Suppressor macrophage treated with lipopolysaccharide for 4 hours (primary cell): ENCODE data around the gene ATG2B.
A peak's percentile ranks its signal among the peaks of the same experiment; 100 is the strongest.

ENCODE experiments used
- DNase-seq: peaks from one replicate; pipeline ENCODE4 v3.0.0-alpha.2; 2020

Gene ATG2B

GRCh38 chr14:96362965-96363750 is at the start of gene ATG2B, which contains the start of gene GSKIP:
Gene ATG2B, minus strand, starts transcription at chr14:96363341. Its CDS starts 365 bp downstream, at chr14:96362976.
Gene GSKIP, plus strand, starts transcription at chr14:96363526. Its CDS starts 18,722 bp downstream, at chr14:96382248.
- DNase-seq: peak; percentile 98

- DNase-seq: no peak
These were observed 47.0 kb upstream of the ATG2B start for GRCh38 chr14:96410119-96410518.

GRCh38 chr14:96409701-96410100 is 46.6 kb upstream of the ATG2B start:
- no peak for DNase-seq

- no peak for DNase-seq
These were observed 45.5 kb upstream of the ATG2B start for GRCh38 chr14:96408608-96409007.

- DNase-seq: no peak
These were observed 44.9 kb upstream of the ATG2B start for GRCh38 chr14:96407935-96408570.

GRCh38 chr14:96405677-96406076 is 42.5 kb upstream of the ATG2B start:
- DNase-seq: no peak

- DNase-seq: no peak
These were observed 40.3 kb upstream of the ATG2B start for GRCh38 chr14:96403409-96403808.

GRCh38 chr14:96400495-96400894 is 37.4 kb upstream of the ATG2B start:
- DNase-seq: no peak

- DNase-seq: no peak
These were observed 36.3 kb upstream of the ATG2B start for GRCh38 chr14:96399405-96399804.

- no peak for DNase-seq
These were observed 35.8 kb upstream of the ATG2B start for GRCh38 chr14:96398921-96399320.

- no peak for DNase-seq
These were observed 35.3 kb upstream of the ATG2B start for GRCh38 chr14:96398432-96398831.

- DNase-seq: no peak
These were observed 31.1 kb upstream of the ATG2B start for GRCh38 chr14:96394047-96394815.

GRCh38 chr14:96393071-96393691 is 30.0 kb upstream of the ATG2B start:
- no peak for DNase-seq

- peak; percentile 99 for DNase-seq
These were observed 28.4 kb upstream of the ATG2B start for GRCh38 chr14:96391293-96392118.

- no peak for DNase-seq
These were observed 27.8 kb upstream of the ATG2B start for GRCh38 chr14:96390965-96391292.

- no peak for DNase-seq
These were observed 22.2 kb upstream of the ATG2B start for GRCh38 chr14:96385385-96385784.

GRCh38 chr14:96384740-96385139 is 21.6 kb upstream of the ATG2B start:
- no peak for DNase-seq

- no peak for DNase-seq
These were observed 20.9 kb upstream of the ATG2B start for GRCh38 chr14:96384053-96384452.

GRCh38 chr14:96383445-96383844 is 20.3 kb upstream of the ATG2B start:
- DNase-seq: no peak

GRCh38 chr14:96380735-96381134 is 17.6 kb upstream of the ATG2B start:
- no peak for DNase-seq

GRCh38 chr14:96376093-96376492 is 13.0 kb upstream of the ATG2B start:
- DNase-seq: no peak

- no peak for DNase-seq
These were observed 10.4 kb upstream of the ATG2B start for GRCh38 chr14:96373538-96373937.
